Measurements from ENCODE around the gene CCDC138. TPM values are rescaled to one million over a fixed set of nuclear protein-coding genes. Genes with fewer than 3 reads are reported as not detected.

CCDC138 gene
- total RNA-seq, 1 donor, result 9.1 TPM

GRCh38 chr2:108925286-108925685 is 138.7 kb downstream of the CCDC138 start:
- no peak for DNase-seq (ENCODE audit: low read depth)
- no peak for TF ChIP-seq CTCF (IDR thresholded peaks at IDR 0.05; ENCODE audit: insufficient read depth, low read depth, low read length)
- H3K4me3 ChIP-seq (ENCODE audit: low read depth, low read length), result no peak overlapping the region

GRCh38 chr2:108925735-108926134 is 139.2 kb downstream of the CCDC138 start:
- DNase-seq (ENCODE audit: low read depth), result no peak
- no peak overlapping the region for H3K4me3 ChIP-seq (ENCODE audit: low read depth, low read length)
- TF ChIP-seq CTCF (IDR thresholded peaks at IDR 0.05; ENCODE audit: insufficient read depth, low read depth, low read length), result no peak

Small RNA genes within 50 kb of the gene (small RNA-seq; reads per million reads assigned to genes)
- not detected for gene AC073415.1

Other genes starting within 250 kb of the CCDC138 start
- 71.8 and 92.0 TPM in 2 replicates for gene RANBP2, start 67.3 kb upstream of the CCDC138 start, total RNA-seq
- gene EDAR, start 202.4 kb downstream of the CCDC138 start, total RNA-seq, result not detected in 2 replicates

All from fibroblast of villous mesenchyme (primary cell).